SK-N-SH (cell line): ENCODE results near the gene ORMDL3. TPM values are rescaled to one million over a fixed set of nuclear protein-coding genes. Genes with fewer than 3 reads are reported as not detected.

Experiments
- CTCF ChIA-PET: fragments of 300-600, 350-600 bp; formaldehyde crosslinking; extraction: SDS; loops from one replicate; lab custom pipeline; 2021; lab: Yijun Ruan, JAX
- POLR2A ChIA-PET: fragments of 350-600 bp; sonication (Branson Sonifier 250); formaldehyde crosslinking; extraction: SDS; loops from one replicate; lab custom pipeline; 2020; ENCODE audit warnings: antibody characterized with exemption, inconsistent platforms; lab: Yijun Ruan, JAX
- DNase-seq: peaks from one replicate; pipeline ENCODE4 v3.0.0; 2012
- H2AFZ ChIP-seq: fragments of 200-600 bp; sonication (generic); 2 replicates; pipeline ENCODE4 v1.8.1; 2016; ENCODE audit warnings: antibody characterized with exemption, mild to moderate bottlenecking, low read depth
- H3F3A ChIP-seq: fragments of 200-600 bp; sonication (generic); replicated peaks from 2 replicates; pipeline ENCODE3; 2016; ENCODE audit warnings: antibody characterized with exemption, mild to moderate bottlenecking; ENCODE audit not compliant: insufficient read depth
- H3K27ac ChIP-seq, 2 experiments: fragments of 200-500 bp in 1 of 2; fragments of 200-600 bp in 1 of 2; sonication (Bioruptor generic) in 1 of 2; sonication (generic), shearing (Covaris generic) in 1 of 2; 2 replicates each; pipeline versions ENCODE4 v1.5.1 to v1.6.1; 2014 to 2016; ENCODE audit warnings: low read depth in 2 of 2, inconsistent platforms in 1 of 2, low read length in 1 of 2, mild to moderate bottlenecking in 1 of 2, mixed read lengths in 1 of 2
- H3K27me3 ChIP-seq: fragments of 200-600 bp; sonication (generic), shearing (Covaris generic); 2 replicates; pipeline ENCODE4 v1.6.1; 2016; ENCODE audit warnings: mixed run types; ENCODE audit not compliant: insufficient read depth
- H3K36me3 ChIP-seq, 2 experiments: fragments of 200-500 bp in 1 of 2; fragments of 200-600 bp in 1 of 2; sonication (Bioruptor generic) in 1 of 2; sonication (generic) in 1 of 2; replicated peaks in 1 of 2; 2 replicates each; pipeline versions ENCODE3 to v1.5.1; 2014 to 2016; ENCODE audit warnings: low read length in 1 of 2, mild to moderate bottlenecking in 1 of 2; ENCODE audit not compliant: insufficient read depth in 2 of 2, control insufficient read depth in 1 of 2
- H3K4me1 ChIP-seq, 2 experiments: fragments of 200-500 bp in 1 of 2; fragments of 200-600 bp in 1 of 2; sonication (Bioruptor generic) in 1 of 2; sonication (generic), shearing (Covaris generic) in 1 of 2; 2 replicates each; pipeline versions ENCODE4 v1.5.1 to v1.6.1; 2014 to 2016; ENCODE audit warnings: low read depth in 1 of 2, low read length in 1 of 2, mixed run types in 1 of 2; ENCODE audit not compliant: insufficient read depth in 2 of 2, control insufficient read depth in 1 of 2
- H3K4me2 ChIP-seq: fragments of 200-600 bp; sonication (generic), shearing (Covaris generic); 2 replicates; pipeline ENCODE4 v1.6.1; 2017; ENCODE audit warnings: mixed run types
- H3K4me3 ChIP-seq, 2 experiments: fragments of 200-500 bp in 1 of 2; fragments of 200-600 bp in 1 of 2; sonication (Bioruptor generic) in 1 of 2; sonication (generic), shearing (Covaris generic) in 1 of 2; 2 replicates each; pipeline versions ENCODE4 v1.5.1 to v1.8.1; 2014 to 2016; ENCODE audit warnings: low read depth in 2 of 2, inconsistent platforms in 1 of 2, low read length in 1 of 2, mild to moderate bottlenecking in 1 of 2, mixed read lengths in 1 of 2, moderate library complexity in 1 of 2
- H3K79me2 ChIP-seq: fragments of 200-600 bp; sonication (generic); 2 replicates; pipeline ENCODE4 v1.8.1; 2017; ENCODE audit warnings: mild to moderate bottlenecking; ENCODE audit not compliant: insufficient read depth
- H3K9ac ChIP-seq: fragments of 200-600 bp; sonication (generic); 2 replicates; pipeline ENCODE4 v1.6.1; 2017; ENCODE audit warnings: mixed run types
- H3K9me2 ChIP-seq: fragments of 200-600 bp; sonication (generic); 2 replicates; pipeline ENCODE4 v1.6.1; 2017; ENCODE audit warnings: mixed run types
- H3K9me3 ChIP-seq: fragments of 200-600 bp; sonication (generic); 2 replicates; pipeline ENCODE4 v1.6.1; 2017; ENCODE audit warnings: mixed run types, mild to moderate bottlenecking, moderate library complexity
- H4K20me1 ChIP-seq: fragments of 200-600 bp; sonication (generic); 2 replicates; pipeline ENCODE4 v1.6.1; 2017; ENCODE audit warnings: mild to moderate bottlenecking, mixed run types; ENCODE audit not compliant: insufficient read depth
- ELF1 ChIP-seq: IDR thresholded peaks from 2 replicates; pipeline ENCODE4 v1.4.0; 2012
- EZH2phosphoT487 ChIP-seq: fragments of 200-600 bp; sonication (generic); IDR thresholded peaks from 2 replicates; pipeline ENCODE4 v1.6.1; 2017; ENCODE audit warnings: low read depth, mixed run types, mild to moderate bottlenecking, antibody characterized with exemption, moderate library complexity, borderline replicate concordance
- FOSL2 ChIP-seq: IDR thresholded peaks from 2 replicates; pipeline ENCODE4 v1.4.0; 2012; ENCODE audit warnings: low read depth, mild to moderate bottlenecking, moderate library complexity, borderline replicate concordance
- FOXJ3 ChIP-seq: sonication (generic); formaldehyde crosslinking; IDR thresholded peaks from 2 replicates; pipeline ENCODE4 v1.5.1; 2020; ENCODE audit warnings: mild to moderate bottlenecking, missing genetic modification reagents
- FOXM1 ChIP-seq: IDR thresholded peaks from 2 replicates; pipeline ENCODE4 v1.4.0; 2012; ENCODE audit warnings: low read depth, mild to moderate bottlenecking
- JUND ChIP-seq: IDR thresholded peaks from 2 replicates; pipeline ENCODE4 v1.4.0; 2012
- MAX ChIP-seq: IDR thresholded peaks from 2 replicates; pipeline ENCODE4 v1.4.0; 2012; ENCODE audit warnings: low read depth
- NFIC ChIP-seq: IDR thresholded peaks from 2 replicates; pipeline ENCODE4 v1.4.0; 2012; ENCODE audit warnings: borderline replicate concordance
- NRF1 ChIP-seq: IDR thresholded peaks from 2 replicates; pipeline ENCODE4 v1.6.1; 2012; ENCODE audit warnings: low read depth, mild to moderate bottlenecking, low read length
- PBX3 ChIP-seq: IDR thresholded peaks from 2 replicates; pipeline ENCODE4; 2012
- POLR2AphosphoS5 ChIP-seq: IDR thresholded peaks from 2 replicates; pipeline ENCODE4 v1.6.1; 2012; ENCODE audit warnings: low read depth, low read length
- RAD21 ChIP-seq: IDR thresholded peaks from 2 replicates; pipeline ENCODE4 v1.6.1; 2012; ENCODE audit warnings: mild to moderate bottlenecking, low read length
- REST ChIP-seq: IDR thresholded peaks from 2 replicates; pipeline ENCODE4 v1.6.1; 2012; ENCODE audit warnings: mild to moderate bottlenecking, low read depth, low read length, moderate library complexity
- RFX5 ChIP-seq: IDR thresholded peaks from 2 replicates; pipeline ENCODE4 v1.6.1; 2012; ENCODE audit warnings: mild to moderate bottlenecking, improper control_type of control experiment, low read length
- RXRA ChIP-seq: IDR thresholded peaks from 2 replicates; pipeline ENCODE4 v1.4.0; 2012; ENCODE audit warnings: low read depth, mild to moderate bottlenecking, borderline replicate concordance
- SMC3 ChIP-seq: IDR thresholded peaks from 2 replicates; pipeline ENCODE4 v1.6.1; 2012; ENCODE audit warnings: low read depth, low read length, improper control_type of control experiment
- TAF1 ChIP-seq: IDR thresholded peaks from 2 replicates; pipeline ENCODE4 v1.6.1; 2012; ENCODE audit warnings: low read depth, mild to moderate bottlenecking, low read length, moderate library complexity, borderline replicate concordance
- ZBTB33 ChIP-seq: IDR thresholded peaks from 2 replicates; pipeline ENCODE4 v1.4.0; 2012; ENCODE audit warnings: low read depth, borderline replicate concordance
- WGBS: methylation state at CpG from one replicate; pipeline ENCODE4 v1.1.6; 2017; ENCODE audit warnings: low lambda C conversion rate; 5-methylcytosine and 5-hydroxymethylcytosine counted together
- polyA plus RNA-seq, 3 experiments: library from polyadenylated mRNA; depleted of rRNA; stranded (reverse); fragments of >200 nt; gene quantifications; 2 replicates each; pipeline ENCODE4 v1.2.3, GENCODE V29; 2012

Gene ORMDL3
- polyA plus RNA-seq, 1 of the 3 experiments (the other 2 are of a cell fraction), result 27.8 TPM

- H3K36me3 ChIP-seq, result peaks cover under 1 to 6% of the 10 kb centered on the region in 2 experiments
- H3F3A ChIP-seq, result no peaks in the 10 kb centered on the region
- H3K4me3 ChIP-seq, result no peak overlapping the region
- no peak overlapping the region for H3K4me2 ChIP-seq
- no peak overlapping the region for H3K27ac ChIP-seq
- no peaks in the 10 kb centered on the region for H3K4me1 ChIP-seq
- H3K9me3 ChIP-seq, result no peaks in the 10 kb centered on the region
- no peak for TF ChIP-seq NFIC
- no peak for TF ChIP-seq JUND
- no peak for TF ChIP-seq RXRA
- TF ChIP-seq ZBTB33, result no peak
- no peak for TF ChIP-seq FOXM1
- no peak for TF ChIP-seq FOXJ3
- no peak for TF ChIP-seq POLR2AphosphoS5
- no peak for TF ChIP-seq RFX5
- no peak for TF ChIP-seq MAX
- no peak for TF ChIP-seq EZH2phosphoT487
- no peak for TF ChIP-seq FOSL2
- no peak for TF ChIP-seq SMC3
- TF ChIP-seq PBX3, result no peak
- no peak for TF ChIP-seq REST
- no peak for TF ChIP-seq RAD21
- TF ChIP-seq ELF1, result no peak
- TF ChIP-seq NRF1, result no peak
- no peak for TF ChIP-seq TAF1
- no peaks in the 10 kb centered on the region for H3K27me3 ChIP-seq
- no peaks in the 10 kb centered on the region for H3K9me2 ChIP-seq
- ChIA-PET POLR2A (no interaction called here), CTCF (interaction anchor here (1.1 kb wide), 1 partner anchor 9 kb away, joined by 3 read pairs; no protein-coding TSS in a partner anchor)
- H3K79me2 ChIP-seq, result no peaks in the 10 kb centered on the region
- H2AFZ ChIP-seq, result no peak overlapping the region
- WGBS, result 72% methylated on average over 3 of the region's 3 CpGs
- DNase-seq, result no peak
- no peak overlapping the region for H3K9ac ChIP-seq
- H4K20me1 ChIP-seq, result no peaks in the 10 kb centered on the region
Measured at GRCh38 chr17:39913989-39914388, 13.4 kb downstream of the ORMDL3 start.
